GM12892 (cell line): ENCODE data around the gene RRM2.

Experiments
- DNase-seq: peaks from one replicate; pipeline ENCODE4 v3.0.0; 2011; ENCODE audit not compliant: insufficient read length
- FAIRE-seq: peaks from 2 replicates; lab custom pipeline; 2011; peaks lifted over from hg19 to GRCh38; lab: Jason Lieb, UNC
- POLR2A ChIP-seq: IDR thresholded peaks from 2 replicates; pipeline ENCODE4 v1.6.1; 2011; ENCODE audit warnings: low read depth, low read length, control low read depth
- POLR2AphosphoS5 ChIP-seq: IDR thresholded peaks from 2 replicates; pipeline ENCODE4 v1.6.1; 2011; ENCODE audit warnings: low read depth, low read length, control low read depth
- TAF1 ChIP-seq: IDR thresholded peaks from 2 replicates; pipeline ENCODE4 v1.6.1; 2011; ENCODE audit warnings: low read depth, mild to moderate bottlenecking, control low read depth, low read length, borderline replicate concordance

RRM2 gene

DNA sequence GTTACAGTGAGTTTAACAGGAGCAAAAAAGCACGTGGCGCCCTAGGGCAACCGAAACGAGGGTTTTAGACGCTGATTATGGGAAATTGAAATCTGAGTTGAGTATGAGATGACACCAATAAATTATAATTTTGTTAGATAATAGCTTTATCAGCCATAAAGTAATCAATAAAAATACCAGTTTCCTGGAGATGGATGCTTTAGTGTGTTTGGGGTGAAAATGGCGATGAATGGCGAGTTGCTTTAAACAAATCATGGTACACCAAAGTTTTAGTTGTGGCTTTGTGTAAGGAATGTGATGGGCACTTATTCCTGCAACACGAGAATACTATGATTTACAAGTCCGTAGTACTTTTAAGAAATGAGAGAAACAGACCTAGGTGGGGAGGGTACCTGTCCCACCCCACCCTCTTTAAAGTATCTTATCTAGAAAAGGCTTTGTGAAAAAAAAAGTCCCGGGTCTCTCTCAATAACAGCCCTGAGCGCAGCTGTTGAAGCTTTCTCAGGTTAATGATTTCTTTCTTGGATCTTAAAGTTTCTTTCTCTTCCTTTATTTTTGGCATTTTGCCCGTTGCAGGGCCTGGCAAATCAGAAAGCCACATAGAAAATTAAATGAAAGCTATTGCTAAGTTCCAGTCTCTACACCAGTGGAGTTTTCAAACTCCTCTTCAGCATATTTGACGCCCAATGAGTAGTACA is 1.5 kb upstream of the RRM2 start:
- no peak for FAIRE-seq
- no peak for DNase-seq

DNA sequence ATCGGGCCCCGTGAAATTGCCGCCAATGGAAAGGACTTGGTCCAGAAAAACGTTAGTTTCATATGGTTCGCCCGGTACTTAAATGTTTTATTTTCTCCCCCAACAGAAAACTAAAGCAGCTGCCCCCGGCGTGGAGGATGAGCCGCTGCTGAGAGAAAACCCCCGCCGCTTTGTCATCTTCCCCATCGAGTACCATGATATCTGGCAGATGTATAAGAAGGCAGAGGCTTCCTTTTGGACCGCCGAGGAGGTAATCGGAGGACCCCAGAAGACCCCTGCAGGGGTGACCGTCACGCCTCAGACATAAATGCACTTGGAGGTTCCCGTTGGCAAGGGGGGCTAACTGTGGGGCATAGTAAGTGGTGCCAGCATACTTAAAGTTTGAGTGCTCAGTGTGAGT is 742 bp downstream of the RRM2 start:
- no peak for TF ChIP-seq TAF1
- no peak for TF ChIP-seq POLR2AphosphoS5
- TF ChIP-seq POLR2A, result no peak
- FAIRE-seq, result no peak
- no peak for DNase-seq

More for the DNA sequence above, 1.5 kb upstream of the RRM2 start:
- TF ChIP-seq POLR2A, result no peak
- peak; percentile 3; the same call in 1 of the 2 replicates for TF ChIP-seq POLR2AphosphoS5

DNA sequence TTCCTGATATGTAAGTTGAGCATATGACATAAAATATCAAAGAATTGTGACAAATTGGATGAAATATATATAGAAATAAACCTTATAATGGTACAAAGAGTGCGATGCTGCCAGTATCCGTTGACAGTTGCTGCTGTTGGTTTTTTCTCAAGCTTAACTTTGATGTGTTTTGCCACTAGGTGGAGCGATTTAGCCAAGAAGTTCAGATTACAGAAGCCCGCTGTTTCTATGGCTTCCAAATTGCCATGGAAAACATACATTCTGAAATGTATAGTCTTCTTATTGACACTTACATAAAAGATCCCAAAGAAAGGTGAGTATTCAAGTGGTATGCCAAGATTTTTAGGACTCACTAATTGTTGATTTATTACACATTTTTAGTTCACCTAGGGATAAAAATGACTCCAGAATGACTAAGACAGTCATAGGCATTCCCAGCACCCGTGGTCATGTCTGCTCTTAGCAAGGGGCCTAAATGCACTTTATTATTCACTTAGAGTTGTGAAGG is 2.1 kb downstream of the RRM2 start:
- TF ChIP-seq POLR2AphosphoS5, result no peak
- no peak for TF ChIP-seq POLR2A
- TF ChIP-seq TAF1, result no peak
- DNase-seq (no peak), FAIRE-seq (peak; percentile 24)

DNA sequence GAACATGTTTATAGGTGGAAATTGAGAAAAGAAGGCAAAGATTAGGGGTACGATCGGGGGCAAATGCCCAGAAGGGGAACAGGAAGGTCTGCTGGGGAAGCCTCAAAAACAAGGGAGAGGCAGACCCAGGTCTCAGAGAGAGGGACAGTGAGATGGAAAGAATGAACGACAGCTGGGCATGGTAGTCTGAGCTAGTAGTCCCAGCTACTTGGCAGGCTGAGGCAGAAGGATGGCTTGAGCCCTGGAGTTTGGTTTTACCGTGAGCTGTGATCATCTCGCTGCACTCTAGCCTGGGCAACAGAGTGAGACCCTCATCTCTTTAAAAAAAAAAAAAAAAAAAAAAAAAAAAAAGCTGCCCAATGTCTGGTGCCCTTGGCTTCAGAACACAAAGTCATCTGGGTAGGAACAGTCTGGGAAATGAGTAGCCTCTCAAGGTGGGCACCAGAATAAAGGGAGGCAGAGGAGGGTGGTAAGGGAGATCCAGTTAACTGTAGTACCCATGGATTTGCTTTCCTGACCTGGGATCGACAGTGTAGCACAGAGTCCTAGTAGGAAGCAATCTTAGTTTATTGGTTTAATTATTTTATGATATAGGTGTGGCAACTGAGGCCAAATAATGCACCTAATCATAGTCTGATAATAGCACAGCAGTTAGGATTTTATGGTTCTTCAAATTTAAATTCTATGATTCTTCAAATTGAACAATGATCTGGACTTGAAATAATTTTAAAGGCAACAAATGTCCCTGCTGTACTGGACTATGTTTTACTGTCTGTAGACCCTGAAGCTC is 3.5 kb downstream of the RRM2 start:
- FAIRE-seq, result no peak
- DNase-seq, result no peak
- no peak for TF ChIP-seq TAF1
- peak; percentile 48; the same call in 1 of the 2 replicates for TF ChIP-seq POLR2A
- peak; percentile 41; the same call in 1 of the 2 replicates for TF ChIP-seq POLR2AphosphoS5

DNA sequence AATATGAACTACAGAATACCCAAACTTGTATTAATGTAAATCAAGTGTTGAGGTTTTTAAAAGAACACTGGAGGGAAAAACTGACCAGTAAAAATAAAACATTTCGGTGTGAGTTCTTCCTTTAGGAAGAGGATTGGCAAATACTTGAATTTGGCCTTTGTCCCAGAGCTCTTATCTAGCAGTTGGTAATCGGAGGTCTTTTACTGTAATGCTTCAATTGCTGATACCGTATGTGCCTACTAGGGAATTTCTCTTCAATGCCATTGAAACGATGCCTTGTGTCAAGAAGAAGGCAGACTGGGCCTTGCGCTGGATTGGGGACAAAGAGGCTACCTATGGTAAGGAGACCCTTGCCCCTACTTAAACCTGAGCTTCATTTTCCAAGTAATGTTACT is 4.1 kb downstream of the RRM2 start:
- DNase-seq (no peak), FAIRE-seq (no peak)
- TF ChIP-seq POLR2A (peak; percentile 13), POLR2AphosphoS5 (no peak; the same call in 1 of the 2 replicates)

DNA sequence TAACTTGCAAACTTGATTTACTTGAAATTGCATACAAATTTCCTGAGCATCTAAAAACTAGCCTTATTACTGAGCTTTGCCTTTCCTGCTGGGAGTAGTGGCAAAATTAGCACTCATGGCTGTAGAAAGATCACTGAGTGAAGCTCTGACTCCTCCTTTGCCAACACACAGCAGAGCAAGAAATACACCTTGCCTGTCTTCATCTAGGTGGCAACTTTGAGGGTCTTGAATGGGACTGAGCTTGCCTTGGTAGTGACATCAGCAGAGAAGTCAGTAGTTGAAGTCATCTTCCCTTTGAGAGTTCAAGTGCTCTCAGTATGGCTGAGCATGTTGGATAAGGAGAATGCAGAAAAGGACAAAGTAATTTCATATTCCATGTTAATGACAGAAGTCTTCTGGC is 5.9 kb downstream of the RRM2 start:
- FAIRE-seq (no peak), DNase-seq (no peak)
- no peak for TF ChIP-seq POLR2A
- TF ChIP-seq POLR2AphosphoS5, result peak; percentile 50; the same call in 1 of the 2 replicates

DNA sequence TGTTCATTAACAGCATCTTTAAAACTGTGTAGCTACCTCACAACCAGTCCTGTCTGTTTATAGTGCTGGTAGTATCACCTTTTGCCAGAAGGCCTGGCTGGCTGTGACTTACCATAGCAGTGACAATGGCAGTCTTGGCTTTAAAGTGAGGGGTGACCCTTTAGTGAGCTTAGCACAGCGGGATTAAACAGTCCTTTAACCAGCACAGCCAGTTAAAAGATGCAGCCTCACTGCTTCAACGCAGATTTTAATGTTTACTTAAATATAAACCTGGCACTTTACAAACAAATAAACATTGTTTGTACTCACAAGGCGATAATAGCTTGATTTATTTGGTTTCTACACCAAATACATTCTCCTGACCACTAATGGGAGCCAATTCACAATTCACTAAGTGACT is 7.0 kb downstream of the RRM2 start:
- DNase-seq, result no peak
- no peak for FAIRE-seq
- no peak for TF ChIP-seq TAF1
- no peak for TF ChIP-seq POLR2AphosphoS5
- TF ChIP-seq POLR2A, result no peak

DNA sequence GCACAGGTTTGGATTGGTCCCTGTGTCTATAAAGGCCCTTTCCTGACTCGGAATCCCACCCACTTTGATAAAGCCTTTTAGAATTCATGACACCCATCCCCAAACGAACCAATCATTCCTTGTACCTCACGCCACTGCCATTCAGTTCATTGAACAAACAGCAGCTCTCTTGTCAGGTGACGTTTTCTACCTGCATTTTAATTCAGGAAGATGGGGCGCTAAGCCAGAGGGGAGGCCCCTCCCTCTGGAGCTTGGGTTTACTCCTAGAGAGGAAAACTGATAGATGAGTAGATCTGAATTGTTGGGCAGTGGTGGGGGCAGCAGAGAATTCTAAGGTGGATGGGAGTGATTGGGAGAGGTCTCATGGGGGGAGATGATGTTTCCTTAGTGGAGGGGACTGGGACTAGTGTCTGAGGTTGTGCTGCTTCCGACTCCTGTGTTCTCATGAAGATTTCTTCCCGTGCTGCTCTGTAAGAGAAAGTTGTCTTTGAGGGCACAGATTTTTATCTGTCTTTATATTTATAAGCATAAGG is 9.6 kb downstream of the RRM2 start:
- DNase-seq (no peak), FAIRE-seq (no peak)
- TF ChIP-seq TAF1 (no peak), POLR2AphosphoS5 (peak; percentile 4; the same call in 1 of the 2 replicates), POLR2A (0 out of 2 replicates have a peak, but pooled peaks have one; percentile 9)

DNA sequence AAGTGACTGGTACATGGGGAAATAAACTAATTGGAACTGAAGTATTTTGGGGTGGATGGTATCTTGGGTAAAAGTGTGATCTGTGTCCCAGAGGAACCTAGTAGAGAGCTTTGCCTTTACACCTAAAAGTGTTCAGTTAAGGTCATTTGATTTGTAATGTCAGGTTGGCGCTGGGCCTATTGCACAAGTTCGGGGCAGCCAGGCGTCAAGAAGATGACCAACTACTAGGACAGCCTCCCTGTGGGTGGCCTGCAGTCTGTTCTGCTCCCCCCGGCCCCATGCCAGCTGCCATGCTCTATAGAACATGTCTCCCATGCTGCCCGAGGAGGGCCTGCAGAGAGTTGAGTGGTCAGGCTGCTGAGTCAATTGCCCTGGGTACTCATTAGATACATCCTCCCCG is 10.1 kb downstream of the RRM2 start:
- no peak for DNase-seq
- TF ChIP-seq POLR2AphosphoS5 (peak; percentile 50; the same call in 1 of the 2 replicates), POLR2A (no peak; the same call in none of the 2 replicates)
- FAIRE-seq, result no peak

DNA sequence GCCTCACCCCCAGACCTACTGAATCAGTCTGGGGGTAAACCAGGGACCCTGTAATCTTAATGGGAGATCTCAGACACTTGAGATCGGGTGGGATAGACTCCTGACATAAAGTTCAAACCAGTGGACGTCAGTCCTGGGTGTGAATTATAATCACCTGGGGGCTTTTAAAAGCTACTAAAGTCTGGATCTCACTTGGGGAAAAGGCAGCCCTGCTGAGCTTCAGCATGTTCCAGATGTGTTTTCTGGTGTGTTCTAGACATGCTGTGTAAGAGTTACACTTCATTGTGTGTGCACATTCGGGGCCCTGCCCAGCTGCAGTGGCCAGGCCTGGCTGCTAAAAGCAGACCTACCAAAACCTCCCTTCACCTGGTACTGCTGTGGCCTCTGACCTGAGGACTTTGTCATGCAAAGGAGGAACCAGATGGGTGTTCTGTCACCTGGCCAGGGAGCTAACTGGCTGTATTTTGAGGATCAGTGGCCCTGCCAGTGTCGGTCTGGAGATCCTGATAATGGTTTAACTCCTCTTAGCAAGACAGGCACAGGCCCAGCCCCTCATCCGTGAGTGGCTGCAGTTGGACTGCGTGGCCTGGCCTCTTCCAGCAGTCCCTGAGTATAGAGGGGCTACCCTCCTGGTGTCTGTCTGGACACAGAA is 10.6 kb downstream of the RRM2 start:
- DNase-seq (no peak), FAIRE-seq (no peak)
- TF ChIP-seq POLR2A (peak; percentile 17), TAF1 (no peak), POLR2AphosphoS5 (peak; percentile 24; the same call in 1 of the 2 replicates)

DNA sequence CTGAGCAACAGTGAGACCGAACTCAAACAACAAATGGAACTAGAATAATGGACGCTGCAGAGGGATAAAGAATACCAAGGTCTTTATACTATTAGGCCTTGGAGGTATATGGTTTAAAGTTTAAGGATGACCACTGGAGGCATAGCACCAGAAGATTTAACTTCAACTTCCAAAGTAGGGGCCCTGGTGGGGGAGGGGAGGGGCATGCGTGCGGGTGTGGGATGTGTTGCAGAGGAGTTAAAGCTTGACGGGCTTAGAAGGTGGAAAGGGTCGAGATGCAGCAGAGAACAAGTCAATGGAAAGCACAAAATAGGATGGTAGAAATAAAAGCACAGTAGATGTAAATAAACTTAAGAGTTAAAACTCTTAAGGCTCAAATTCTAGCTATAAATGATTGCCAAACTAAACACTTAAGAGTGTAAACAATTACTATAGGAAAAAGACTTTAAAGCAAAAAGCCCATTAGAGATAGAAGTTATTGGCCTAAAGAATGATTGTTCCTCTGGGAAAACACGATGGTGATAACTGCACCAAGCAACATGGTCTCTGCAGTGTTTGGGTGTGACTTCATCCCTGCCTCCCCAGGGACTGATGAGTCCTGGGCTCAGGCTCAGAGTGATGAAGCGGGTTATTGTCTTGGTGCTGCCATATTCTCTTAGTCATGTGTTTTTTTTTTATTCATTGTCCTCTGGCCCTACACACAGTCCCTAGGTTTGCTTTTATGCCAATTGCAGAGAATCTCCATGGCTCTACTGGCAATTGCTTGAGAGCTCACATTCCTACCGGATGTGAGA is 13.0 kb downstream of the RRM2 start:
- FAIRE-seq (no peak), DNase-seq (no peak)
- TF ChIP-seq TAF1, result no peak
- TF ChIP-seq POLR2AphosphoS5, result peak; percentile 71; the same call in 1 of the 2 replicates
